ENCODE results near the gene USHBP1. TPM values are rescaled to one million over a fixed set of nuclear protein-coding genes. Genes with fewer than 3 reads are reported as not detected.
A peak's percentile ranks its signal among the peaks of the same experiment; 100 is the strongest.

USHBP1 gene
- total RNA-seq, 1 experiment from 2014 or later, result not detected

DNA sequence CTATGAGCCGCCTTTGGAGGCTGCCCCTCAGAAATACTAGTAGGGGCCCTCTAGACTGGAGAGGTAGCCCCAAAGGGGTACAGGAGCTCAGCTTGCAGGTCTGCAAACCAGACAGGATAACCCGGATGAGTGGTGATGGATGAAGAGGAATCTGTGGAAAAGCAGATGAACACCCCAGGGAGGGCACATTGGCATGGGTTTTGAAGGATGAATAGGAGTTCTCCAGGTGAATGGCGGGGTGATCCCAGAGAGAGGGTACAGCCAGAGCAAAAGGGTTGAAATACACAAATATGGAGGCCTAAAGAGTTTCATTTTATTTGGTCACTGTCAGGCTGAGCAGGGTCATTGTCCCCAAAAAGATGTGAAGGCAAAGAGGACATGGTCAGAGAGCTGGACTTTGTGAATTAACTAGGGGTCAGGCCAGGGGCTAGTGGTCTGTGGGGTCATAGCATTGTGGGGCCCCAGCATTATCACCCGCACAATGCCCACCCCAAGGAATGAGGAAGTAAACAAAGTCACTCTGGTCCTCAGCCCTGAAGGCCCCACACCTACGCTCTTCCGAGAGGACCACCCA lies 23.6 kb downstream of the USHBP1 start:
- Histone ChIP-seq H3K4me3 (ENCODE audit: low read depth in 2 of 2, low read length in 2 of 2) (peak overlapping the region in 1 of 2 experiments; percentile 39; a peak in 2 of 4 replicates), H3K36me3 (ENCODE audit: control insufficient read depth, insufficient read depth, low read length) (peaks cover 5% of the 10 kb centered on the region), H3K27me3 (ENCODE audit: control insufficient read depth, insufficient read depth, low read length) (no peaks in the 10 kb centered on the region), H3K27ac (ENCODE audit: low read length) (peak overlapping the region; percentile 87), H3K9me3 (ENCODE audit: control insufficient read depth, insufficient read depth, low read depth, low read length) (no peaks in the 10 kb centered on the region), H3K4me1 (ENCODE audit: control insufficient read depth, insufficient read depth, low read length) (peaks cover 49% of the 10 kb centered on the region)
- DNase-seq (ENCODE audit: low read depth, low spot score) (no peak), ATAC-seq (no peak)
- intact Hi-C loops (cut with micrococcal nuclease; ENCODE audit: unreplicated experiment) (no loop called here), in situ Hi-C loops (cut with HindIII; ENCODE audit: low pct_unique_long_range_greater_than_20kb, low sequenced_read_pairs) (no loop called here)
- TF ChIP-seq CTCF (IDR thresholded peaks at IDR 0.05) (no peak), SIN3A (IDR thresholded peaks at IDR 0.05; ENCODE audit: borderline replicate concordance, insufficient read depth, low read depth, low read length) (no peak), REST (IDR thresholded peaks at IDR 0.05; ENCODE audit: insufficient read depth in 1 of 2, low read depth in 2 of 2, low read length in 1 of 2) (no peak), TCF7L2 (IDR thresholded peaks at IDR 0.05; ENCODE audit: low read depth, low read length) (no peak), POLR2AphosphoS5 (IDR thresholded peaks at IDR 0.05; ENCODE audit: low read depth, low read length) (no peak)
- POLR2A ChIA-PET, result no interaction called here
- no TSS peak for BruUV-seq (replicated peaks)
- CTCF ChIA-PET, result interaction anchor here (0.6 kb wide), 1 partner anchor 14 kb away, joined by 3 read pairs; no protein-coding TSS in a partner anchor

DNA sequence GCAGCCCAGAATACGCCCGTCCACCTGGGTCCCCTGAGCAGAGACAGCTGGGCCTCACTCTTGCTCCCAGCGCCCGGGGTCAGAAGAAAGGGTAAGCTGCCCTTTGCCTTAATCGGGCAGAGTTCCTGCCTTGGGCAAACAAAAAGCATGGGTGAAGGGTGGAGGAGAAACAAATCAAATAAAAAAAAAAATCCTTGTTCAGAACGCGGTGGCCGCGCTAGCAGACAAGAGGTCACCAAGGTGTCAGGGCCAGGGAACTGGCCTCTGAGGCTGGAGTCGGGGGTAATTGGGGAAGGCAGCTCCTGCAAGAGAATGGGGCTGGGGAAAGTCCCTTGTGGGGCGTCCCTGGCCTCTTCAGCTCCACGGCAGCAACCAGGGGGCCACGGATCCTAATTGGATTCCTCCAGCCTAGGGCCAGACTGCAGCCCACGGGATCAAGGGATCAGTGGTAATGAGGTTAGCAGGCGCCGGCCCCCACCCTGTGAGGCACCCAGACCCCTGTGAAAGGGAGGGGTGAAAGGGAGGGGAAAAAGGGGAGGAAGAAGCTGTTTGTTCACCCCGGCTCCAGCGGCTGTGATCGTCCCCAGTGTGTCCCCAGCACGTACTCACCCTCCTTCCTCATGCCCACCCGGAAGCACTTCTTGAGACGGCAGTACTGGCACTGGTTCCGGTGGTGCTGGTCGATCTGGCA lies 24.3 kb downstream of the USHBP1 start:
- peaks cover 49% of the 10 kb centered on the region for H3K4me1 ChIP-seq (ENCODE audit: control insufficient read depth, insufficient read depth, low read length)
- H3K36me3 ChIP-seq (ENCODE audit: control insufficient read depth, insufficient read depth, low read length), result peaks cover 5% of the 10 kb centered on the region
- H3K9me3 ChIP-seq (ENCODE audit: control insufficient read depth, insufficient read depth, low read depth, low read length), result no peaks in the 10 kb centered on the region
- ATAC-seq, result no peak
- POLR2A ChIA-PET, result no interaction called here
- TF ChIP-seq REST (IDR thresholded peaks at IDR 0.05; ENCODE audit: insufficient read depth in 1 of 2, low read depth in 2 of 2, low read length in 1 of 2) (no peak), SIN3A (IDR thresholded peaks at IDR 0.05; ENCODE audit: borderline replicate concordance, insufficient read depth, low read depth, low read length) (no peak), CTCF (IDR thresholded peaks at IDR 0.05) (no peak), TCF7L2 (IDR thresholded peaks at IDR 0.05; ENCODE audit: low read depth, low read length) (no peak), POLR2AphosphoS5 (IDR thresholded peaks at IDR 0.05; ENCODE audit: low read depth, low read length) (no peak)
- no TSS peak for BruUV-seq (replicated peaks)
- peak overlapping the region in 1 of 2 experiments; percentile 39; a peak in 2 of 4 replicates for H3K4me3 ChIP-seq (ENCODE audit: low read depth in 2 of 2, low read length in 2 of 2)
- DNase-seq (ENCODE audit: low read depth, low spot score), result no peak
- intact Hi-C loops (cut with micrococcal nuclease; ENCODE audit: unreplicated experiment) (no loop called here), in situ Hi-C loops (cut with HindIII; ENCODE audit: low pct_unique_long_range_greater_than_20kb, low sequenced_read_pairs) (no loop called here)
- CTCF ChIA-PET, result no interaction called here
- H3K27ac ChIP-seq (ENCODE audit: low read length), result peak overlapping the region; percentile 87
- no peaks in the 10 kb centered on the region for H3K27me3 ChIP-seq (ENCODE audit: control insufficient read depth, insufficient read depth, low read length)
